Gastroesophageal sphincter (tissue), 3 donors: ENCODE data around the gene STX12.

Experiments
- CTCF ChIP-seq, 4 experiments: fragments of 200-600 bp in 2 of 4; fragments of 450-650 bp in 2 of 4; sonication (generic) in 1 of 4; IDR thresholded peaks; one replicate each; pipeline ENCODE4 v1.5.1; 2017 to 2019; ENCODE audit warnings: antibody characterized with exemption in 4 of 4, mild to moderate bottlenecking in 2 of 4, moderate library complexity in 2 of 4
- EP300 ChIP-seq: sonication (generic); formaldehyde crosslinking; IDR thresholded peaks from one replicate; pipeline ENCODE4 v1.6.1; 2017; ENCODE audit warnings: antibody characterized with exemption, mild to moderate bottlenecking
- POLR2A ChIP-seq, 2 donors: fragments of 450-650 bp; IDR thresholded peaks; one replicate each; pipeline ENCODE4 v1.6.1; 2017; ENCODE audit warnings: antibody characterized with exemption in 2 of 2, mild to moderate bottlenecking in 2 of 2, moderate library complexity in 1 of 2

- no peak for TF ChIP-seq CTCF (IDR thresholded peaks at IDR 0.05)
- no peak for TF ChIP-seq POLR2A (IDR thresholded peaks at IDR 0.05)
- no peak for TF ChIP-seq EP300
Measured at GRCh38 chr1:27864264-27864895, 91.4 kb downstream of the STX12 start.
